K562 (cell line): ENCODE data around the gene P2RY11.

Experiments
- CTCF ChIP-seq, 3 experiments: IDR thresholded peaks in 2 of 3; conservative IDR thresholded peaks in 1 of 3; 2 replicates each; pipeline ENCODE4 v1.5.1; 2011 to 2012; ENCODE audit warnings: low read length in 3 of 3, mild to moderate bottlenecking in 3 of 3, control low read depth in 2 of 3, improper control_type of control experiment in 1 of 3, inconsistent platforms in 1 of 3, low read depth in 1 of 3, mixed read lengths in 1 of 3, moderate library complexity in 1 of 3; ENCODE audit not compliant: insufficient read depth in 2 of 3
- MIER1 ChIP-seq: fragments of 450-650 bp; IDR thresholded peaks from 2 replicates; pipeline ENCODE4 v1.6.1; 2016; ENCODE audit warnings: antibody characterized with exemption, mild to moderate bottlenecking, low read depth
- POLR2A ChIP-seq: fragments of 450-650 bp; conservative IDR thresholded peaks from 2 replicates; pipeline ENCODE4 v1.6.1; 2016

DNA sequence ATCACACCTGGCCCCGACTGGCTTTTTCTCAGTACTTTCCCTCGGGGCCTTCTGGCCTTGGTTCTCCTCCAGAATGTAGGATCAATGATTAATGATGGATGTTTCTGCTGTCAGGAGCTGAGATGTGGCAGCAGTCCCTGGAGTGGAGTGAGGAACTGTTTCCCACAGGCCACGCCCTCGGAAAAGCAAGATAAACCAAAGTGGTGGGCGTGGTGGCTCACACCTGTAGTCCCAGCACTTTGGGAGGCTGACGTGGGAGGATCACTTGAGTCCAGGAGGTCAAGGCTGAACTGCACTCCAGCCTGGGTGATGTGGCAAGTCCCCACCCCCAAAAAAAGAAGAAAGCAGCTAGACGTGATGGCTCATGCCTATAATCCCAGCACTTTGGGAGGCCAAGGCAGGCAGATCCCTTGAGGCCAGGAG lies 32.5 kb upstream of the P2RY11 start:
- TF ChIP-seq CTCF (IDR thresholded peaks at IDR 0.05 in 2 of 3, conservative IDR thresholded peaks at IDR 0.05 in 1 of 3; ENCODE audit: insufficient read depth in 2 of 3, low read depth in 1 of 3, low read length in 3 of 3) (no peak), MIER1 (no peak), POLR2A (no peak)
